Upper lobe of left lung (tissue), 6 donors: Measurements from ENCODE around the gene SIGLEC9. TPM values are rescaled to one million over a fixed set of nuclear protein-coding genes. Genes with fewer than 3 reads are reported as not detected.

Source experiments
- ATAC-seq, 2 donors: fragments of 200-7000 bp; cut with Tn5 transposase; one replicate each; pipeline ENCODE4 v1.9.1; 2022; ENCODE audit warnings: mild to moderate bottlenecking in 2 of 2, moderate library complexity in 2 of 2; ENCODE audit not compliant: low FRiP score in 2 of 2
- DNase-seq, 2 donors: peaks; one replicate each; pipeline ENCODE4 v3.0.0-alpha.2; 2019 to 2020
- H3K27ac ChIP-seq, 4 donors: fragments of 200-600 bp; sonication (generic); one replicate each; pipeline ENCODE4 v1.5.1; 2016 to 2019
- H3K27me3 ChIP-seq, 4 donors: fragments of 200-600 bp; sonication (generic); one replicate each; pipeline ENCODE4 v1.5.1; 2017 to 2019
- H3K36me3 ChIP-seq, 4 donors: fragments of 200-600 bp; sonication (generic); one replicate each; pipeline ENCODE4 v1.5.1; 2016 to 2019
- H3K4me1 ChIP-seq, 4 donors: fragments of 200-600 bp; sonication (generic); one replicate each; pipeline ENCODE4 v1.5.1; 2018 to 2019
- H3K4me3 ChIP-seq, 4 donors: fragments of 200-600 bp; sonication (generic); one replicate each; pipeline ENCODE4 v1.5.1; 2017 to 2019; ENCODE audit warnings: mild to moderate bottlenecking in 2 of 4, moderate library complexity in 1 of 4
- H3K9me3 ChIP-seq, 4 donors: fragments of 200-600 bp; sonication (generic); one replicate each; pipeline ENCODE4 v1.5.1; 2018 to 2019
- EP300 ChIP-seq, 4 donors: sonication (generic); formaldehyde crosslinking; IDR thresholded peaks; one replicate each; pipeline ENCODE4 v1.5.1; 2017; ENCODE audit warnings: antibody characterized with exemption in 4 of 4, control low read depth in 2 of 4
- POLR2A ChIP-seq, 4 donors: fragments of 450-650 bp; IDR thresholded peaks; one replicate each; pipeline ENCODE4 v1.5.1; 2016 to 2017; ENCODE audit warnings: antibody characterized with exemption in 4 of 4, mild to moderate bottlenecking in 2 of 4
- POLR2AphosphoS5 ChIP-seq, 2 donors: sonication (generic); formaldehyde crosslinking; IDR thresholded peaks; one replicate each; pipeline ENCODE4 v1.5.1; 2017; ENCODE audit warnings: antibody characterized with exemption in 2 of 2
- WGBS, 2 donors: methylation state at CpG; one replicate each; pipeline ENCODE4 v1.1.5; 2017 to 2018; 5-methylcytosine and 5-hydroxymethylcytosine counted together
- total RNA-seq, 6 donors: library from RNA; depleted of rRNA in 4 of 6; stranded (reverse); fragments of >200 nt in 4 of 6; gene quantifications; one replicate each; pipeline versions ENCODE4 v1.1.0 to v1.2.1, GENCODE V29; 2016 to 2021
- TF ChIP-seq, protein P1 (sequence below), 6 experiments: fragments of 450-650 bp in 4 of 6; fragments of 200-600 bp in 2 of 6; sonication (generic) in 2 of 6; IDR thresholded peaks; one replicate each; pipeline ENCODE4 v1.5.1; 2016 to 2019; ENCODE audit warnings: antibody characterized with exemption in 6 of 6
- donor health status: DM: no; HTN: no; CAD: no; lungs with moderate emphysema.
- donor health status: DM: no; HTN: yes; CAD: no; lungs with severe emphysema.

Gene SIGLEC9
- total RNA-seq, 6 donors from 2014 or later: 6.8 to 47.1 (median 24.6) TPM

- no peak for DNase-seq
- Histone ChIP-seq H3K36me3 (no peaks in the 10 kb centered on the region), H3K4me1 (no peaks in the 10 kb centered on the region), H3K9me3 (no peaks in the 10 kb centered on the region), H3K27ac (no peak overlapping the region), H3K27me3 (no peaks in the 10 kb centered on the region), H3K4me3 (no peak overlapping the region)
- TF ChIP-seq, protein P1, sequence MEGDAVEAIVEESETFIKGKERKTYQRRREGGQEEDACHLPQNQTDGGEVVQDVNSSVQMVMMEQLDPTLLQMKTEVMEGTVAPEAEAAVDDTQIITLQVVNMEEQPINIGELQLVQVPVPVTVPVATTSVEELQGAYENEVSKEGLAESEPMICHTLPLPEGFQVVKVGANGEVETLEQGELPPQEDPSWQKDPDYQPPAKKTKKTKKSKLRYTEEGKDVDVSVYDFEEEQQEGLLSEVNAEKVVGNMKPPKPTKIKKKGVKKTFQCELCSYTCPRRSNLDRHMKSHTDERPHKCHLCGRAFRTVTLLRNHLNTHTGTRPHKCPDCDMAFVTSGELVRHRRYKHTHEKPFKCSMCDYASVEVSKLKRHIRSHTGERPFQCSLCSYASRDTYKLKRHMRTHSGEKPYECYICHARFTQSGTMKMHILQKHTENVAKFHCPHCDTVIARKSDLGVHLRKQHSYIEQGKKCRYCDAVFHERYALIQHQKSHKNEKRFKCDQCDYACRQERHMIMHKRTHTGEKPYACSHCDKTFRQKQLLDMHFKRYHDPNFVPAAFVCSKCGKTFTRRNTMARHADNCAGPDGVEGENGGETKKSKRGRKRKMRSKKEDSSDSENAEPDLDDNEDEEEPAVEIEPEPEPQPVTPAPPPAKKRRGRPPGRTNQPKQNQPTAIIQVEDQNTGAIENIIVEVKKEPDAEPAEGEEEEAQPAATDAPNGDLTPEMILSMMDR (IDR thresholded peaks at IDR 0.05): no peak
- 82 to 87% methylated on average over 7 of the region's 7 CpGs for WGBS, 2 donors
- no peak for ATAC-seq
Measured at GRCh38 chr19:51084505-51084904, 40.2 kb upstream of the SIGLEC9 start.

DNA sequence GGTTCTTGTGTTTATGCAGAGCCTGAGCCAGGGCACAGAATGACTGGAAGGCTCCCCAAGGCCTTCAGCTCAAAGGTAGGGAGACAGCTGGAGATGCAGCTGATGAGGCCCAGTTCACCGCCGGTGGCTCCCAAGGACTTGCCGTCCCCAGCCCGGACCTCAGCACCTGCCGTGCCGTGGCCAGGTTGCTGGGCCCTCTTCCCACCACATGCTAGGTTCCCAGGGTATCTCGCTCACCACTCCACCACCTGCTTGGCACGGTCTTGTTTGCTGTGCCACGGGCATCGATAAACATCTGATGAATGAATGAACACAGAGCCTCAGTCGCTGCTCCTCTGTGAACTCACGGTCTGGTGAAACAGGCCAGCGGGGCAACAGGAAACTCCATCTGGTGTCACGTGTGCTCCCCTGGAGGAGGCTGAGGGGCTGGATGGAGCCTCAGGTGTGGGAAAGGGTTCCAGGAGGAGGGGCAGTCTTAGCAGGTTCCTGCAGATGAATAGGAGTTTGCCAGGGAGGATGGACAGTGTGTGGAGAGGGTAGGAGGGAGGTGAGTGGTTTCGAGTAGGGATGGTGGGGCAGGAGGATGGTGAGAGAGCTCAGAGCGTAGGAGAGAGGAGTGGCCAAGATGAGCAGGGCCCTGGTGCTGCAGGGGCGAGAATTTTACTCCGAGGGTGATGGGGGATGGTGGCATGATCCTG lies 38.4 kb upstream of the SIGLEC9 start:
- ATAC-seq (no peak), DNase-seq (no peak)
- H3K9me3 ChIP-seq: no peaks in the 10 kb centered on the region
- 85 to 86% methylated on average over 18 of the region's 18 CpGs for WGBS, 2 donors
- H3K4me3 ChIP-seq: no peak overlapping the region
- no peak for TF ChIP-seq POLR2AphosphoS5 (IDR thresholded peaks at IDR 0.05)
- TF ChIP-seq POLR2A (IDR thresholded peaks at IDR 0.05): no peak
- TF ChIP-seq, protein P1 (IDR thresholded peaks at IDR 0.05): no peak
- TF ChIP-seq EP300 (IDR thresholded peaks at IDR 0.05): no peak
- no peaks in the 10 kb centered on the region for H3K4me1 ChIP-seq
- no peaks in the 10 kb centered on the region for H3K36me3 ChIP-seq
- H3K27ac ChIP-seq: no peak overlapping the region
- no peaks in the 10 kb centered on the region for H3K27me3 ChIP-seq

DNA sequence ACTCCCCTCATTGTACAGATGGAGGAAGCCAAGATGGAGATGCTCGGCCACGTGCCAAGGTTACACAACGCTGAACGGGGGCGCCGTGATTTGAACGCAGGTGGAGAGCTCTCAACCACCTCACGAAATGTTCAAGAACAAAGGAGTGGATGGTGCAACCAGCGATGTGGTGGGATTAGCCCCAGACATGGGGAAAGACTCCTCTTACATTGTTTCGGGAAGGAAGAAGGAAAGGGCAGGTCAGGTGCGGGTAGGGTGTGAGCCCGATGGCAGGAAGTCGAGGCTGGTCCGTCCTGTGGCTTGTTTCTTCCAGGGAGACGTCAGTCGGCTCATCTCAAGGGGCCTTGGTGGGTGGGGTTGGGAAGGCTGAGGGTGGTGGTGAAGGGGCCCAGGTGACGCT lies 34.9 kb upstream of the SIGLEC9 start:
- no peaks in the 10 kb centered on the region for H3K9me3 ChIP-seq
- H3K27ac ChIP-seq: peak overlapping the region in 2 of 4 donors; percentile 16 to 26
- peak in 1 of 2 donors; percentile 57 for DNase-seq
- H3K4me1 ChIP-seq: peaks cover 0 to 2% (median under 1%) of the 10 kb centered on the region in 4 donors
- H3K27me3 ChIP-seq: no peaks in the 10 kb centered on the region
- no peaks in the 10 kb centered on the region for H3K36me3 ChIP-seq
- WGBS, 2 donors: 55 to 68% methylated on average over 17 of the region's 17 CpGs
- TF ChIP-seq EP300 (IDR thresholded peaks at IDR 0.05) (peak in 3 of 4 donors; percentile 3 to 88 (median 44)), POLR2AphosphoS5 (IDR thresholded peaks at IDR 0.05) (peak; percentile 15 to 35)
- TF ChIP-seq, protein P1 (IDR thresholded peaks at IDR 0.05): no peak
- no peak overlapping the region for H3K4me3 ChIP-seq
- ATAC-seq: no peak

DNA sequence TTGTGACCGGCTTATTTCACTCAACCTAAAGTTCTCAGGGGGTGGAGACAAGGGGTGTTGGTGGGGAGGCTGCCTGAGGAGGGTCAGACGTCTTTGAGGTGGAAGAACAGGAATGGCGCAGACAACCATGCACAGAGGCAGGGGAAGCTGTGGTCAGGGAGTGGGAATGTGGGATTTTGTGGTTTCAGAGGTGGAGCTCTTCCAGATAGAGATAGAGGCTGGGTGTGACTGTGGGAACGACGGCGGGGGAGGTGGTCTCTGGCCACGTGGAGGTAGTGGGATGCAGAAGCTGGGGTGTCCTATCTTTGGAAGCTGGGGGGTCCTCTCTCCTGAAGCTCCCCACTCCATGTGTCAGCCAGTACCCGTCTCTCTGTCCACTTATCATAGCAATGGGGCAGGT lies 34.2 kb upstream of the SIGLEC9 start:
- H3K4me1 ChIP-seq: peaks cover 0 to 6% (median 3%) of the 10 kb centered on the region in 4 donors
- H3K9me3 ChIP-seq: no peaks in the 10 kb centered on the region
- WGBS, 2 donors: 51 to 63% methylated on average over 8 of the region's 8 CpGs
- H3K4me3 ChIP-seq: no peak overlapping the region
- TF ChIP-seq POLR2A (IDR thresholded peaks at IDR 0.05): no peak
- no peak for TF ChIP-seq EP300 (IDR thresholded peaks at IDR 0.05)
- TF ChIP-seq POLR2AphosphoS5 (IDR thresholded peaks at IDR 0.05): no peak
- TF ChIP-seq, protein P1 (IDR thresholded peaks at IDR 0.05): no peak
- H3K36me3 ChIP-seq: no peaks in the 10 kb centered on the region
- ATAC-seq (no peak), DNase-seq (no peak)
- no peaks in the 10 kb centered on the region for H3K27me3 ChIP-seq
- peak overlapping the region in 2 of 4 donors; percentile 16 to 26 for H3K27ac ChIP-seq

GRCh38 chr19:51091126-51091525 lies 33.6 kb upstream of the SIGLEC9 start:
- TF ChIP-seq POLR2A (IDR thresholded peaks at IDR 0.05): no peak
- no peak for TF ChIP-seq EP300 (IDR thresholded peaks at IDR 0.05)
- TF ChIP-seq POLR2AphosphoS5 (IDR thresholded peaks at IDR 0.05): no peak
- TF ChIP-seq, protein P1 (IDR thresholded peaks at IDR 0.05): no peak
- no peaks in the 10 kb centered on the region for H3K9me3 ChIP-seq
- ATAC-seq (no peak), DNase-seq (no peak)
- WGBS, 2 donors: 87 to 88% methylated on average over 10 of the region's 10 CpGs
- peaks cover 0 to 6% (median 3%) of the 10 kb centered on the region in 4 donors for H3K4me1 ChIP-seq
- no peak overlapping the region for H3K27ac ChIP-seq
- H3K4me3 ChIP-seq: no peak overlapping the region
- no peaks in the 10 kb centered on the region for H3K36me3 ChIP-seq
- no peaks in the 10 kb centered on the region for H3K27me3 ChIP-seq
